ENCODE data around the gene TAF4B. TPM values are rescaled to one million over a fixed set of nuclear protein-coding genes. Genes with fewer than 3 reads are reported as not detected.

Gene TAF4B
- total and polyA plus RNA-seq, 9 of the 15 experiments (the other 6 are each of a cell fraction or from before 2014, with no cell fraction given): 4.5 to 25.3 (median 20.5) TPM

DNA sequence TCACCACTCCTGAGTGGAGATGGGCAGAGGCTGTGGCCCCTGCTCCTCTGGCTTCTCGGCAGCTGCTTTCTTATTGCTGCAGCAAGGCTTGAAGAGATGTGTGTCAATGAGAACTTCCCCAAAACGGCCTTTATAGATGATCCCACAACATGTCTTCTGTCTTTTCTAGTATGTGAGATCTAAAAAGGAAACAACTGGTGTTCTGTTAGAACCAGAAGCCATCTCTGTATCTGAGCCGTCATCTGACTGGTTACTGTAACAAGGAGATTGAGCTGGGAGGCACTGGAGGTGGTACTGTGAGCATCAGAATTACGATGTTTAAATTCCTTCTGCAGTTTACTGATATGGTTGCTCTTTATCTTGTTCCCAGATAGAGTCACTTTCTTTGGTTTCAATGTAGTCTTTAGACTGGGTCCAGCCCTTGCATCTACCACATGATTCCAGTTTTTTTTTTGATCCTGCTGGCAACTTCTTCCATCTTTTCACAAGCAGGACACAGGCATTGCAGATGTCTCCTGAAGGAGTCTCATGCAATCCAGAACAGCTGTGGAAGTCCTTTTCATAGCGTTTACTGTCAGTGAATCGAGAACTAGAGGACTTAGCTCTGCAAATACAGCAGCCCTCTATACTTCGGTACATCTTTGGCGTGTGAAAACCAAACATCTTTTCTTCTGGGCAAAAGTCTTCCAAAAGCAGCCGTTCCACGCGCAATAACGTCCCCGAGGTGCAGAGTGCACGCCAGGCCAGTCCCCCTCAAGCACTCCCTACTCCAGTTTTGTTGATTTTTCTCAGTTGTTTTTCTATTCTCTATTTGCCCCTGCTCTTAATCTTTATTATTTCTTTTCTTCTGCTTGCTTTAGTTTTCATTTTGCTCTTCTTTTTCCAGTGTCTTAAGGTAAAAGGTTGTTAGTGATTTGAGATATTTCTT, 29.7 kb downstream of the TAF4B start (continued):
- TF ChIP-seq, protein P1, sequence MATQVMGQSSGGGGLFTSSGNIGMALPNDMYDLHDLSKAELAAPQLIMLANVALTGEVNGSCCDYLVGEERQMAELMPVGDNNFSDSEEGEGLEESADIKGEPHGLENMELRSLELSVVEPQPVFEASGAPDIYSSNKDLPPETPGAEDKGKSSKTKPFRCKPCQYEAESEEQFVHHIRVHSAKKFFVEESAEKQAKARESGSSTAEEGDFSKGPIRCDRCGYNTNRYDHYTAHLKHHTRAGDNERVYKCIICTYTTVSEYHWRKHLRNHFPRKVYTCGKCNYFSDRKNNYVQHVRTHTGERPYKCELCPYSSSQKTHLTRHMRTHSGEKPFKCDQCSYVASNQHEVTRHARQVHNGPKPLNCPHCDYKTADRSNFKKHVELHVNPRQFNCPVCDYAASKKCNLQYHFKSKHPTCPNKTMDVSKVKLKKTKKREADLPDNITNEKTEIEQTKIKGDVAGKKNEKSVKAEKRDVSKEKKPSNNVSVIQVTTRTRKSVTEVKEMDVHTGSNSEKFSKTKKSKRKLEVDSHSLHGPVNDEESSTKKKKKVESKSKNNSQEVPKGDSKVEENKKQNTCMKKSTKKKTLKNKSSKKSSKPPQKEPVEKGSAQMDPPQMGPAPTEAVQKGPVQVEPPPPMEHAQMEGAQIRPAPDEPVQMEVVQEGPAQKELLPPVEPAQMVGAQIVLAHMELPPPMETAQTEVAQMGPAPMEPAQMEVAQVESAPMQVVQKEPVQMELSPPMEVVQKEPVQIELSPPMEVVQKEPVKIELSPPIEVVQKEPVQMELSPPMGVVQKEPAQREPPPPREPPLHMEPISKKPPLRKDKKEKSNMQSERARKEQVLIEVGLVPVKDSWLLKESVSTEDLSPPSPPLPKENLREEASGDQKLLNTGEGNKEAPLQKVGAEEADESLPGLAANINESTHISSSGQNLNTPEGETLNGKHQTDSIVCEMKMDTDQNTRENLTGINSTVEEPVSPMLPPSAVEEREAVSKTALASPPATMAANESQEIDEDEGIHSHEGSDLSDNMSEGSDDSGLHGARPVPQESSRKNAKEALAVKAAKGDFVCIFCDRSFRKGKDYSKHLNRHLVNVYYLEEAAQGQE (IDR thresholded peaks at IDR 0.05; ENCODE audit: borderline replicate concordance): no peak
- TF ChIP-seq, protein P1 (CRISPR knock-in tag; IDR thresholded peaks at IDR 0.05; ENCODE audit: low read depth): no peak
- TF ChIP-seq, protein P2, sequence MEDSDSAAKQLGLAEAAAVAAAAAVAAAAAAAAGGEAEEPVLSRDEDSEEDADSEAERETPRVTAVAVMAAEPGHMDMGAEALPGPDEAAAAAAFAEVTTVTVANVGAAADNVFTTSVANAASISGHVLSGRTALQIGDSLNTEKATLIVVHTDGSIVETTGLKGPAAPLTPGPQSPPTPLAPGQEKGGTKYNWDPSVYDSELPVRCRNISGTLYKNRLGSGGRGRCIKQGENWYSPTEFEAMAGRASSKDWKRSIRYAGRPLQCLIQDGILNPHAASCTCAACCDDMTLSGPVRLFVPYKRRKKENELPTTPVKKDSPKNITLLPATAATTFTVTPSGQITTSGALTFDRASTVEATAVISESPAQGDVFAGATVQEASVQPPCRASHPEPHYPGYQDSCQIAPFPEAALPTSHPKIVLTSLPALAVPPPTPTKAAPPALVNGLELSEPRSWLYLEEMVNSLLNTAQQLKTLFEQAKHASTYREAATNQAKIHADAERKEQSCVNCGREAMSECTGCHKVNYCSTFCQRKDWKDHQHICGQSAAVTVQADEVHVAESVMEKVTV (CRISPR knock-in tag; IDR thresholded peaks at IDR 0.05): no peak
- TF ChIP-seq FOXK2 (conservative IDR thresholded peaks at IDR 0.05 in 1 of 2, IDR thresholded peaks at IDR 0.05 in 1 of 2; ENCODE audit: low read depth in 2 of 2) (peak in 1 of 2 experiments; percentile 52; a peak in 1 of 4 replicates), ZNF121 (CRISPR knock-in tag; conservative IDR thresholded peaks at IDR 0.05) (no peak), CAMTA2 (CRISPR knock-in tag; conservative IDR thresholded peaks at IDR 0.05) (no peak), DMBX1 (CRISPR knock-in tag; IDR thresholded peaks at IDR 0.05; ENCODE audit: borderline replicate concordance) (no peak), ETV6 (IDR thresholded peaks at IDR 0.05; ENCODE audit: borderline replicate concordance in 1 of 2, low read depth in 2 of 2, low read length in 1 of 2) (no peak), ETV6 (CRISPR knock-in tag; IDR thresholded peaks at IDR 0.05; ENCODE audit: borderline replicate concordance) (no peak), TCF3 (CRISPR knock-in tag; IDR thresholded peaks at IDR 0.05) (peak; percentile 67), DDX20 (tag; IDR thresholded peaks at IDR 0.05; ENCODE audit: low read depth) (no peak), NCOR1 (IDR thresholded peaks at IDR 0.05) (peak; percentile 39; the same call in 1 of the 2 replicates), GATAD2B (IDR thresholded peaks at IDR 0.05; ENCODE audit: borderline replicate concordance) (no peak)
- TF ChIP-seq, protein P3, sequence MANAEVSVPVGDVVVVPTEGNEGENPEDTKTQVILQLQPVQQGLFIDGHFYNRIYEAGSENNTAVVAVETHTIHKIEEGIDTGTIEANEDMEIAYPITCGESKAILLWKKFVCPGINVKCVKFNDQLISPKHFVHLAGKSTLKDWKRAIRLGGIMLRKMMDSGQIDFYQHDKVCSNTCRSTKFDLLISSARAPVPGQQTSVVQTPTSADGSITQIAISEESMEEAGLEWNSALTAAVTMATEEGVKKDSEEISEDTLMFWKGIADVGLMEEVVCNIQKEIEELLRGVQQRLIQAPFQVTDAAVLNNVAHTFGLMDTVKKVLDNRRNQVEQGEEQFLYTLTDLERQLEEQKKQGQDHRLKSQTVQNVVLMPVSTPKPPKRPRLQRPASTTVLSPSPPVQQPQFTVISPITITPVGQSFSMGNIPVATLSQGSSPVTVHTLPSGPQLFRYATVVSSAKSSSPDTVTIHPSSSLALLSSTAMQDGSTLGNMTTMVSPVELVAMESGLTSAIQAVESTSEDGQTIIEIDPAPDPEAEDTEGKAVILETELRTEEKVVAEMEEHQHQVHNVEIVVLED (CRISPR knock-in tag; IDR thresholded peaks at IDR 0.05): no peak
- TF ChIP-seq, protein P4, sequence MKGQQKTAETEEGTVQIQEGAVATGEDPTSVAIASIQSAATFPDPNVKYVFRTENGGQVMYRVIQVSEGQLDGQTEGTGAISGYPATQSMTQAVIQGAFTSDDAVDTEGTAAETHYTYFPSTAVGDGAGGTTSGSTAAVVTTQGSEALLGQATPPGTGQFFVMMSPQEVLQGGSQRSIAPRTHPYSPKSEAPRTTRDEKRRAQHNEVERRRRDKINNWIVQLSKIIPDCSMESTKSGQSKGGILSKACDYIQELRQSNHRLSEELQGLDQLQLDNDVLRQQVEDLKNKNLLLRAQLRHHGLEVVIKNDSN (CRISPR knock-in tag; IDR thresholded peaks at IDR 0.05): no peak
